ENCODE measurements around the gene CYP2D6.
"Not testable (repeated sequence)": the region's sequence is repeated elsewhere in the genome, so short reads cannot be mapped to it uniquely, and the experiment has no call there.

Gene CYP2D6

DNA sequence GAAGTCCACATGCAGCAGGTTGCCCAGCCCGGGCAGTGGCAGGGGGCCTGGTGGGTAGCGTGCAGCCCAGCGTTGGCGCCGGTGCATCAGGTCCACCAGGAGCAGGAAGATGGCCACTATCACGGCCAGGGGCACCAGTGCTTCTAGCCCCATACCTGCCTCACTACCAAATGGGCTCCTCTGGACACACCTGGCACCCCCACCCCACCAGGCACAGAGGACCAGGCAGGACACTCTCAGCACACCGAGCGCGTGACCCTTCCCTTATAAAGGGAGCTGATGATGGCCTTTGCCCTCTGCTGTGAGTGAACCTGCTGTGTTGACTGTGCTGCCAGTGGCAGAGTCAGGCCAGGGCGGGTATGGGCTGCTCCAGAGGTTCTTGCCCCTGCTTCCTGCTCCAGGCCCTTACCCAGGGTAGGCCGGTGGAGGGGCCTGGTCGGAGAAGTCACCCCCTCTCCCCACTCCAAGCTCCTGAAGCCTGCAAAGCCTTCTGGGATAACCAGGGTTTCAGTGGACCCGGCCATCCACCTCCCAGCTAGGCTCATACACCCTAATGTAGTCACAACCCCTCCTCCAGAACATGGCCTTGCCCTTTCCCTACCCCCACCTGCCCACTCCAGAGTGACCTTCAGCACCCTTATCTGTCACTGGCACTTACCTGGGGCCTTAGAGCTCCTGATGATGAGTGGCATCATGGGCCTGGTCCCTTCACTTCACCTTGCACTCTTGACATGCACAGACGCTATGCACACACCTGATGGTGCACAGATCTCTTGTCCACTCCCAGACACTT, at the start of gene CYP2D6:
CYP2D6 (minus strand) TSS at position 172 of the 793 bp plus-strand sequence; CDS start at position 153, 19 bp downstream.
- not testable (repeated sequence) for H3K36me3 ChIP-seq (ENCODE audit: control insufficient read depth, insufficient read depth, low read length); H3K27me3 ChIP-seq (ENCODE audit: control insufficient read depth, insufficient read depth, low read length); H3K4me1 ChIP-seq (ENCODE audit: control insufficient read depth, insufficient read depth, low read length); H3K4me3 ChIP-seq (ENCODE audit: low read length); H3K9me3 ChIP-seq (ENCODE audit: control insufficient read depth, insufficient read depth, low read length); H3K27ac ChIP-seq (ENCODE audit: low read length); DNase-seq (ENCODE audit: low read depth, low spot score)
- WGBS (ENCODE audit: insufficient coverage, insufficient read length): no CpG with 5 or more reads among the region's 14 CpGs

DNA sequence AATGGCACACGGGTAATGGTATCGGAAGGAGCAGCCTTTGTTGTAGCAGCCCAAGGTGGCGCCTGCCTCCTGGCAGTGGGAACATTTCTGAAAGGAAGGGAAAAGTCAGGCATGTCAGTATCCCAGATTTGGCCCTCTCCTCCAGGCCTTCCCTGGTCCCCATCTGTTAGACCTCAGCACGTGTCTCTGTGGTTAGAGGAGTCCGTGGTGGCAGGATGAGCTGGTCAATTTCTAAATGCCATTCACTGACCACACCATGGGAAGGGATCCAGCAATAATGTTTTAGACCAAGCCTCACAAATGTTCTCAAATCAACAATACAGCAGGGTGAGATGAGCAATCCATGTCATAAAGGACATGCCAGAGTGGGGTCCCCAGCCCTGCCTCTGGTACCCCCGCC, 49.0 kb upstream of the CYP2D6 start:
- H3K36me3 ChIP-seq (ENCODE audit: control insufficient read depth, insufficient read depth, low read length): no peaks in the 10 kb centered on the region
- no CpG with 5 or more reads among the region's 6 CpGs for WGBS (ENCODE audit: insufficient coverage, insufficient read length)
- DNase-seq (ENCODE audit: low read depth, low spot score): no peak
- no peaks in the 10 kb centered on the region for H3K9me3 ChIP-seq (ENCODE audit: control insufficient read depth, insufficient read depth, low read length)
- no peak overlapping the region for H3K4me3 ChIP-seq (ENCODE audit: low read length)
- H3K27ac ChIP-seq (ENCODE audit: low read length): no peak overlapping the region
- no peaks in the 10 kb centered on the region for H3K27me3 ChIP-seq (ENCODE audit: control insufficient read depth, insufficient read depth, low read length)
- no peaks in the 10 kb centered on the region for H3K4me1 ChIP-seq (ENCODE audit: control insufficient read depth, insufficient read depth, low read length)

DNA sequence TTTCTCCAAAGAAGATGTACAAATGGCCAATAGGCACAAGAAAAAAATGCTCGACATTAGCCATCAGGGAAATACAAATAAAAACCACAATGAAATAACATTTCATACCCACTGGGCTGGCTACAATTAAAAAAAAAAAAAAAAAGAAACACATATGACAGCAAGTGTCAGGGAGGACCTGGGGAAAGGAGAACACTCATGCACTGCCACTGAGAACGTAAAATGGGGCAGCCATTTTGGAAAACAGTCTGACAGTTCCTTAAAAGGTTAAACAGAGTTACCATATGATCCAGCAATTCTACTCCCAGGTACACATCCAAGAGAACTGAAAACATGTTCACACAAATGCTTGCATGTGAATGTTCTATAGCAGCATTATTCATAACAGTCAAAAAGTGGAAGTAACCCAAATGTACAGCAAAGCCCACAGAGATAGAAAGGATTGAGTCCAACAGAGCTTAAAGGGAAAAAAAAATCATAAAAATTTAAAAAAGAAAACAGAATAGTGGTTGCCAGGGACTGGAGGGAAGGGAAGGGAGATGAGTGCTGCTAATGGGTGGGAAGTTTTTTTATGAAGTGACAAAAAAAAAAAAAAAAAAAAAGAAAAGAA, 48.4 kb upstream of the CYP2D6 start:
- no peaks in the 10 kb centered on the region for H3K27me3 ChIP-seq (ENCODE audit: control insufficient read depth, insufficient read depth, low read length)
- H3K9me3 ChIP-seq (ENCODE audit: control insufficient read depth, insufficient read depth, low read length): no peaks in the 10 kb centered on the region
- H3K36me3 ChIP-seq (ENCODE audit: control insufficient read depth, insufficient read depth, low read length): no peaks in the 10 kb centered on the region
- no peak overlapping the region for H3K4me3 ChIP-seq (ENCODE audit: low read length)
- DNase-seq (ENCODE audit: low read depth, low spot score): no peak
- no CpG with 5 or more reads among the region's 2 CpGs for WGBS (ENCODE audit: insufficient coverage, insufficient read length)
- H3K27ac ChIP-seq (ENCODE audit: low read length): no peak overlapping the region
- no peaks in the 10 kb centered on the region for H3K4me1 ChIP-seq (ENCODE audit: control insufficient read depth, insufficient read depth, low read length)

DNA sequence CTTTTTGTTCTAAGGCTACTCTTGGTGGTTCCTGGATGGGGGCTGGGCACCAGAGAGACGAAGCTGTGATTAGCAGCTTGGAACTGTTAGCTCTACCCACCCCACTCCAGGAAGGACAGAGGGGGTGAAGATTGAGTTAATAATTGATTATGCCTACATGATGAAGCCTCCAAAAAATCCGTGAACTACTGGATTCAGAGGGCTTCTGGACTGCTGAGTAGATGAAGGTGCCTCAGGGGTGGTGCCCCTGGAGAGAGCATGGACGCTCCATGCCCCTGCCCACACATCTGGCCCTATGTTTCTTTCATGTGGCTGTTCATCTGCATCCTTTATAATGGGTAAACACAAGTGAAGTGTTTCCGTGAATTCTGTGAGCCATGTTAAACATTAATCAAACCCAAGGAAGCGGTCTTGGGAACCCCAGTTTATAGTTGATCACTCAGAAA, 47.3 kb upstream of the CYP2D6 start:
- WGBS (ENCODE audit: insufficient coverage, insufficient read length): no CpG with 5 or more reads among the region's 5 CpGs
- Histone ChIP-seq H3K4me3 (ENCODE audit: low read length) (no peak overlapping the region), H3K4me1 (ENCODE audit: control insufficient read depth, insufficient read depth, low read length) (no peaks in the 10 kb centered on the region), H3K36me3 (ENCODE audit: control insufficient read depth, insufficient read depth, low read length) (no peaks in the 10 kb centered on the region), H3K27me3 (ENCODE audit: control insufficient read depth, insufficient read depth, low read length) (no peaks in the 10 kb centered on the region), H3K9me3 (ENCODE audit: control insufficient read depth, insufficient read depth, low read length) (no peaks in the 10 kb centered on the region), H3K27ac (ENCODE audit: low read length) (no peak overlapping the region)
- no peak for DNase-seq (ENCODE audit: low read depth, low spot score)

DNA sequence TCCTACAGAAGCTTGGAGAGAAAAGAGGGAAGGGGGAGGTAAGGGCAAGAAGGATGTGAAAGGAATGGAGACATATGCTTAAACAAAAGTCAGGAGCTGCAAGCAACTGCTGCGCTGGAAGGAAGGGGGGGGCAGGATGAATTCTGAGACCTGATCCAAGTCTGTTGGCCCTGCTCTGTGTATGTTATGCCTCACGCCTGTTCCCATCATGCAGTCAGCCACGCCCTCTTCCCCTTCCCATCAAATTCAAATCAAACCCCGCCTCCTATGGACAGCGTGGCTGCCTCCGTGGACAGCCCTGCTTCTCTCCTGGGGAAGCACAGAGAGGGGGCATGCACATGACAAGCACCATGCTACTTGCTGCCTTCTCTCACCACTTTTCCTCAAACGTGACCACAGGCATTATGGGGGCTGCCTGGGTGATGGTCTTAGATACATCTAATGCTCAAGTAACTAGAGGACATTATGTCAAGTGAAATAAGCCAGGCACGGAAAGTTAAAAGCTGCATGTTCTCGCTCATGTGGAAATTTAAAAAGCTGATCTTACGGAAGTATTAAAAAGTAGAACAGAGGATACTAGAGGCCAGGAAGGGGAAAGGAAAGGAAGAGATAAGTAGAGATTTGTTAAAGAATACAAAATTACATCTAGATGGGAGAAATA, 45.8 kb upstream of the CYP2D6 start:
- Histone ChIP-seq H3K4me1 (ENCODE audit: control insufficient read depth, insufficient read depth, low read length) (peaks cover 2% of the 10 kb centered on the region; the same call in 1 of the 2 replicates), H3K4me3 (ENCODE audit: low read length) (no peak overlapping the region), H3K36me3 (ENCODE audit: control insufficient read depth, insufficient read depth, low read length) (no peaks in the 10 kb centered on the region), H3K9me3 (ENCODE audit: control insufficient read depth, insufficient read depth, low read length) (no peaks in the 10 kb centered on the region), H3K27me3 (ENCODE audit: control insufficient read depth, insufficient read depth, low read length) (no peaks in the 10 kb centered on the region), H3K27ac (ENCODE audit: low read length) (no peak overlapping the region)
- WGBS (ENCODE audit: insufficient coverage, insufficient read length): no CpG with 5 or more reads among the region's 10 CpGs
- no peak for DNase-seq (ENCODE audit: low read depth, low spot score)

DNA sequence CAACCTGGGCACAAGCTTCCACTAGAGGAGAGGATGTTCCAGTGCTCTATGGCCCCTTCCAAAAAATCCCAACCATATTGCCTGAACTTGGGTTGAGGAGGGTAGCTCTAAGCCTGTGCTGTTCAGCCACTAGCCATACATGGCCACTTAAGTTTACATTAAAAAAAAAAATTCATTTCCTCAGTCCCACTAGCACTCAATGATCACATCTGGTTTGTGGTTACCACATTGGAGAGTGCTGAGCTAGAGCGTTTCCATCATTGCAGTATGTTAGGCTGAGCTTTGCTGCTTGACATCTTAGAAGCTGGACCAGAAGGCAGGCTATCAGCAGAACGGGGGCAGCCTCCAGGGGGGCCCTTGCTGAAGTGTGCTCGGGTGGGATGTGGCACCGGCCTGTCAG, 43.5 kb upstream of the CYP2D6 start:
- Histone ChIP-seq H3K36me3 (ENCODE audit: control insufficient read depth, insufficient read depth, low read length) (no peaks in the 10 kb centered on the region), H3K27me3 (ENCODE audit: control insufficient read depth, insufficient read depth, low read length) (no peaks in the 10 kb centered on the region), H3K9me3 (ENCODE audit: control insufficient read depth, insufficient read depth, low read length) (no peaks in the 10 kb centered on the region), H3K27ac (ENCODE audit: low read length) (no peak overlapping the region), H3K4me3 (ENCODE audit: low read length) (no peak overlapping the region), H3K4me1 (ENCODE audit: control insufficient read depth, insufficient read depth, low read length) (peaks cover 2% of the 10 kb centered on the region; the same call in 1 of the 2 replicates)
- no CpG with 5 or more reads among the region's 4 CpGs for WGBS (ENCODE audit: insufficient coverage, insufficient read length)
- DNase-seq (ENCODE audit: low read depth, low spot score): no peak

DNA sequence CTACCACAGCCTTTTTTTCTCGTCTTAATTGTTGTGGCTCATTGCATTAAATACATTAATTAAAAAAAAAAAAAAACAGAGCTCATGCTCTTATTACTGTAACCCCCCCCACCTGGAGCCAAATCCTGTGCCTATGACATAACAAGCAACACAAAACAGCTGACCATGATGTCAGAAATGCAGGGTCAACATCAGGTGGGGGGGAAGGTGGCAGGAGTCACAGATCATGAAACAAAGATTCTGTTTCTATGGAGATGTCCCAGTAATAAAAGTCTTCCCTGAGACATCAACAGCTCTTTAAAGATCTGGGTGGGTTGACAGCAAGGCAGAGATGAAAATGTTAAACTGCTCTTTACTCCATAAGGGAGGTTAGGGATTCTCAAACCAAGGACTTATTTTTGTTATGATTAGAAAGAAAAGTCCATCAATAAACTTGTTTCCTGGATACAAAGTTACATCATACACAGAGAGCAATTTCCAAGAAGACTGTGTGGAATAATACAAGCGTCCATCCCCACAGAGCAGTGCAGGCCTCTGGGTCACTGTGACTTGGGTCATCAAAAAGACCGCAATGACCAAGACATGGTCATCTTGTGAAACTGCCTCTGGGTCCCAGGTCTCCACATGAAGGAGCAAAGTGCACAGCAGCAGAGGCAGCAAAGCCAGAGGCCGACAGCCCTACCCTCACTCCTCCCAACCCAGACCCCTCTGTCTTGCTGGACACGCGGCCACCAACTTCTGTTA, 42.7 kb upstream of the CYP2D6 start:
- no CpG with 5 or more reads among the region's 6 CpGs for WGBS (ENCODE audit: insufficient coverage, insufficient read length)
- no peak overlapping the region for H3K27ac ChIP-seq (ENCODE audit: low read length)

DNA sequence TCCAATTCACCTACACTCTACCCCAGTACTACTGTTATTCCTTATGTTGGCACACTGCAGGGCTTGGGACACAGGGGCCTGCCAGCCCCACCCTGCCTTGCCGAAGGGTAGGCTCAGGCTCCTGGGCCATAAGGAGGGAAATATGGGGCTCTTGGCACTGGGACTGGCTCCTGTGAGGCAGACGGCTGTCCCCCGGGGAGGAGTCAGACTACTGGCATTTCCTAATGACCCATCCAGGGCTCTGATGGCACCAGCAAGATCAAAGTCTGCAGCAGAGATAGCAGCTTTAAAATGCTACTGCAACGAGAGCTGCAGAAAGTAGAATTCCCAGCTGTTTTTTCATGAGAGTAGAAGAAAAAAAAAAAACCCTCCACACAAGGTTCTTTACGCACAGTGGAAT, 42.2 kb upstream of the CYP2D6 start:
- Histone ChIP-seq H3K27ac (ENCODE audit: low read length) (no peak overlapping the region), H3K9me3 (ENCODE audit: control insufficient read depth, insufficient read depth, low read length) (no peaks in the 10 kb centered on the region), H3K4me1 (ENCODE audit: control insufficient read depth, insufficient read depth, low read length) (peaks cover 2% of the 10 kb centered on the region; the same call in 1 of the 2 replicates), H3K27me3 (ENCODE audit: control insufficient read depth, insufficient read depth, low read length) (no peaks in the 10 kb centered on the region), H3K4me3 (ENCODE audit: low read length) (no peak overlapping the region), H3K36me3 (ENCODE audit: control insufficient read depth, insufficient read depth, low read length) (0 out of 2 replicates have a peak, but pooled peaks cover 2% of the 10 kb centered on the region)
- no peak for DNase-seq (ENCODE audit: low read depth, low spot score)
- no CpG with 5 or more reads among the region's 5 CpGs for WGBS (ENCODE audit: insufficient coverage, insufficient read length)

More for the DNA sequence above, 42.7 kb upstream of the CYP2D6 start:
- Histone ChIP-seq H3K4me1 (ENCODE audit: control insufficient read depth, insufficient read depth, low read length) (peaks cover 2% of the 10 kb centered on the region; the same call in 1 of the 2 replicates), H3K4me3 (ENCODE audit: low read length) (no peak overlapping the region), H3K9me3 (ENCODE audit: control insufficient read depth, insufficient read depth, low read length) (no peaks in the 10 kb centered on the region), H3K36me3 (ENCODE audit: control insufficient read depth, insufficient read depth, low read length) (0 out of 2 replicates have a peak, but pooled peaks cover 2% of the 10 kb centered on the region), H3K27me3 (ENCODE audit: control insufficient read depth, insufficient read depth, low read length) (no peaks in the 10 kb centered on the region)
- no peak for DNase-seq (ENCODE audit: low read depth, low spot score)

DNA sequence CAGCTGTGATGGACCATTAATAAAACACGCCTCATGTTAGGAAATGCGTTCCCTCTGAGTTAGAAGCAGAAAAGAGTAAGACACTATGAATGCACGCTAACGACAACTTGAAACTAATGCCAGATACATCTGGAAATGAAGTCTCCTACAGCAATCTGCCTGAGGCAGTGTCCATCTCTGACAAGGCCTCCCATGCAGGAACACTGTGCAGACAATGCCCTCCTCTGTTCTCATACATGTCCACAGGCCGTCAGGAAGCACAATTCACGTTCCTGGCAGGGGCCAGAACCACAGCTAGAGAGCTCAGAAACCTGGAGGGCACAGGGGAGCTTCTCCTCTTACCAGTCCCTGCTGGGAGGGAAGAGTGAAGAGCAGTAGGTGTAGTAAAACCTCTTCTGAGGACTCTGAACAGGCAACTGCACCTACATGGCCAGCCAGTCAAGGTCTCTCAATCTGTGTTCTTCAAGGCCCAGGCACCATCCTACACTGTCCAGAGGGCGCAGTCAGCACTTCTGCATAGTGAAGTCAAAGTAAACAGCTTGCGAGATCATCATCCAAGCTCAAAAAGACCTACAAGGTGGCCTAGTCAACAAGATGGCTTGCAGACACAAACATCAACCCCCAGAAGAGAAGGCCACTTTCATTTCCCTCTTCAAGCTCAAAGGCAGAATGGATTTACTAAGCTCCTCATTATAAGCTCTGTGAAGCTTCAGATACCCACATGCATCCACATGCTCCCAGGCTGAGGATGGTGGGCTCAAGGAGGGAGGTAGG, 41.5 kb upstream of the CYP2D6 start:
- no peak overlapping the region for H3K27ac ChIP-seq (ENCODE audit: low read length)
- peaks cover 2% of the 10 kb centered on the region; the same call in 1 of the 2 replicates for H3K4me1 ChIP-seq (ENCODE audit: control insufficient read depth, insufficient read depth, low read length)
- H3K9me3 ChIP-seq (ENCODE audit: control insufficient read depth, insufficient read depth, low read length): no peaks in the 10 kb centered on the region
- no CpG with 5 or more reads among the region's 8 CpGs for WGBS (ENCODE audit: insufficient coverage, insufficient read length)
- no peak overlapping the region for H3K4me3 ChIP-seq (ENCODE audit: low read length)
- H3K27me3 ChIP-seq (ENCODE audit: control insufficient read depth, insufficient read depth, low read length): no peaks in the 10 kb centered on the region
- no peak for DNase-seq (ENCODE audit: low read depth, low spot score)
- 0 out of 2 replicates have a peak, but pooled peaks cover 2% of the 10 kb centered on the region for H3K36me3 ChIP-seq (ENCODE audit: control insufficient read depth, insufficient read depth, low read length)
